SK-N-SH (cell line): ENCODE data around the gene RELN. TPM values are rescaled to one million over a fixed set of nuclear protein-coding genes. Genes with fewer than 3 reads are reported as not detected.

ENCODE experiments used
- CTCF ChIA-PET: fragments of 300-600, 350-600 bp; formaldehyde crosslinking; extraction: SDS; loops from one replicate; lab custom pipeline; 2021; lab: Yijun Ruan, JAX
- POLR2A ChIA-PET: fragments of 350-600 bp; sonication (Branson Sonifier 250); formaldehyde crosslinking; extraction: SDS; loops from one replicate; lab custom pipeline; 2020; ENCODE audit warnings: antibody characterized with exemption, inconsistent platforms; lab: Yijun Ruan, JAX
- DNase-seq: peaks from one replicate; pipeline ENCODE4 v3.0.0; 2012
- H2AFZ ChIP-seq: fragments of 200-600 bp; sonication (generic); 2 replicates; pipeline ENCODE4 v1.8.1; 2016; ENCODE audit warnings: antibody characterized with exemption, mild to moderate bottlenecking, low read depth
- H3F3A ChIP-seq: fragments of 200-600 bp; sonication (generic); replicated peaks from 2 replicates; pipeline ENCODE3; 2016; ENCODE audit warnings: antibody characterized with exemption, mild to moderate bottlenecking; ENCODE audit not compliant: insufficient read depth
- H3K27ac ChIP-seq, 2 experiments: fragments of 200-500 bp in 1 of 2; fragments of 200-600 bp in 1 of 2; sonication (Bioruptor generic) in 1 of 2; sonication (generic), shearing (Covaris generic) in 1 of 2; 2 replicates each; pipeline versions ENCODE4 v1.5.1 to v1.6.1; 2014 to 2016; ENCODE audit warnings: low read depth in 2 of 2, inconsistent platforms in 1 of 2, low read length in 1 of 2, mild to moderate bottlenecking in 1 of 2, mixed read lengths in 1 of 2
- H3K27me3 ChIP-seq: fragments of 200-600 bp; sonication (generic), shearing (Covaris generic); 2 replicates; pipeline ENCODE4 v1.6.1; 2016; ENCODE audit warnings: mixed run types; ENCODE audit not compliant: insufficient read depth
- H3K36me3 ChIP-seq, 2 experiments: fragments of 200-500 bp in 1 of 2; fragments of 200-600 bp in 1 of 2; sonication (Bioruptor generic) in 1 of 2; sonication (generic) in 1 of 2; replicated peaks in 1 of 2; 2 replicates each; pipeline versions ENCODE3 to v1.5.1; 2014 to 2016; ENCODE audit warnings: low read length in 1 of 2, mild to moderate bottlenecking in 1 of 2; ENCODE audit not compliant: insufficient read depth in 2 of 2, control insufficient read depth in 1 of 2
- H3K4me1 ChIP-seq, 2 experiments: fragments of 200-500 bp in 1 of 2; fragments of 200-600 bp in 1 of 2; sonication (Bioruptor generic) in 1 of 2; sonication (generic), shearing (Covaris generic) in 1 of 2; 2 replicates each; pipeline versions ENCODE4 v1.5.1 to v1.6.1; 2014 to 2016; ENCODE audit warnings: low read depth in 1 of 2, low read length in 1 of 2, mixed run types in 1 of 2; ENCODE audit not compliant: insufficient read depth in 2 of 2, control insufficient read depth in 1 of 2
- H3K4me2 ChIP-seq: fragments of 200-600 bp; sonication (generic), shearing (Covaris generic); 2 replicates; pipeline ENCODE4 v1.6.1; 2017; ENCODE audit warnings: mixed run types
- H3K4me3 ChIP-seq, 2 experiments: fragments of 200-500 bp in 1 of 2; fragments of 200-600 bp in 1 of 2; sonication (Bioruptor generic) in 1 of 2; sonication (generic), shearing (Covaris generic) in 1 of 2; 2 replicates each; pipeline versions ENCODE4 v1.5.1 to v1.8.1; 2014 to 2016; ENCODE audit warnings: low read depth in 2 of 2, inconsistent platforms in 1 of 2, low read length in 1 of 2, mild to moderate bottlenecking in 1 of 2, mixed read lengths in 1 of 2, moderate library complexity in 1 of 2
- H3K79me2 ChIP-seq: fragments of 200-600 bp; sonication (generic); 2 replicates; pipeline ENCODE4 v1.8.1; 2017; ENCODE audit warnings: mild to moderate bottlenecking; ENCODE audit not compliant: insufficient read depth
- H3K9ac ChIP-seq: fragments of 200-600 bp; sonication (generic); 2 replicates; pipeline ENCODE4 v1.6.1; 2017; ENCODE audit warnings: mixed run types
- H3K9me2 ChIP-seq: fragments of 200-600 bp; sonication (generic); 2 replicates; pipeline ENCODE4 v1.6.1; 2017; ENCODE audit warnings: mixed run types
- H3K9me3 ChIP-seq: fragments of 200-600 bp; sonication (generic); 2 replicates; pipeline ENCODE4 v1.6.1; 2017; ENCODE audit warnings: mixed run types, mild to moderate bottlenecking, moderate library complexity
- H4K20me1 ChIP-seq: fragments of 200-600 bp; sonication (generic); 2 replicates; pipeline ENCODE4 v1.6.1; 2017; ENCODE audit warnings: mild to moderate bottlenecking, mixed run types; ENCODE audit not compliant: insufficient read depth
- CHD2 ChIP-seq: fragments of 150-350 bp; IDR thresholded peaks from 2 replicates; pipeline ENCODE4 v1.6.1; 2018; ENCODE audit warnings: low read length; ENCODE audit not compliant: partially characterized antibody
- CTCF ChIP-seq: fragments of 200-600 bp; sonication (generic); IDR thresholded peaks from 2 replicates; pipeline ENCODE4 v1.6.1; 2017; ENCODE audit warnings: antibody characterized with exemption, mild to moderate bottlenecking, moderate library complexity
- EZH2phosphoT487 ChIP-seq: fragments of 200-600 bp; sonication (generic); IDR thresholded peaks from 2 replicates; pipeline ENCODE4 v1.6.1; 2017; ENCODE audit warnings: low read depth, mixed run types, mild to moderate bottlenecking, antibody characterized with exemption, moderate library complexity, borderline replicate concordance
- FOXJ3 ChIP-seq: sonication (generic); formaldehyde crosslinking; IDR thresholded peaks from 2 replicates; pipeline ENCODE4 v1.5.1; 2020; ENCODE audit warnings: mild to moderate bottlenecking, missing genetic modification reagents
- FOXM1 ChIP-seq: IDR thresholded peaks from 2 replicates; pipeline ENCODE4 v1.4.0; 2012; ENCODE audit warnings: low read depth, mild to moderate bottlenecking
- IRF3 ChIP-seq: fragments of 150-350 bp; IDR thresholded peaks from 2 replicates; pipeline ENCODE4 v1.6.1; 2016; ENCODE audit warnings: mild to moderate bottlenecking, low read depth, low read length
- MAX ChIP-seq: IDR thresholded peaks from 2 replicates; pipeline ENCODE4 v1.4.0; 2012; ENCODE audit warnings: low read depth
- MEF2A ChIP-seq: IDR thresholded peaks from 2 replicates; pipeline ENCODE4 v1.4.0; 2012; ENCODE audit warnings: low read depth, borderline replicate concordance
- MXI1 ChIP-seq: IDR thresholded peaks from 2 replicates; pipeline ENCODE4 v1.6.1; 2012; ENCODE audit warnings: mild to moderate bottlenecking, low read depth, low read length, improper control_type of control experiment
- POLR2AphosphoS5 ChIP-seq: IDR thresholded peaks from 2 replicates; pipeline ENCODE4 v1.6.1; 2012; ENCODE audit warnings: low read depth, low read length
- RAD21 ChIP-seq: IDR thresholded peaks from 2 replicates; pipeline ENCODE4 v1.6.1; 2012; ENCODE audit warnings: mild to moderate bottlenecking, low read length
- RFX5 ChIP-seq: IDR thresholded peaks from 2 replicates; pipeline ENCODE4 v1.6.1; 2012; ENCODE audit warnings: mild to moderate bottlenecking, improper control_type of control experiment, low read length
- RXRA ChIP-seq: IDR thresholded peaks from 2 replicates; pipeline ENCODE4 v1.4.0; 2012; ENCODE audit warnings: low read depth, mild to moderate bottlenecking, borderline replicate concordance
- USF1 ChIP-seq: IDR thresholded peaks from 2 replicates; pipeline ENCODE4 v1.4.0; 2012; ENCODE audit warnings: low read depth, borderline replicate concordance
- USF2 ChIP-seq: fragments of 150-350 bp; IDR thresholded peaks from 2 replicates; pipeline ENCODE4 v1.6.1; 2017; ENCODE audit warnings: antibody characterized with exemption, low read length, low read depth, borderline replicate concordance
- YY1 ChIP-seq: IDR thresholded peaks from 2 replicates; pipeline ENCODE4 v1.4.0; 2012; ENCODE audit warnings: low read depth, mild to moderate bottlenecking
- WGBS: methylation state at CpG from one replicate; pipeline ENCODE4 v1.1.6; 2017; ENCODE audit warnings: low lambda C conversion rate; 5-methylcytosine and 5-hydroxymethylcytosine counted together
- polyA plus RNA-seq, 3 experiments: library from polyadenylated mRNA; depleted of rRNA; stranded (reverse); fragments of >200 nt; gene quantifications; 2 replicates each; pipeline ENCODE4 v1.2.3, GENCODE V29; 2012

Gene RELN
- polyA plus RNA-seq, 1 of the 3 experiments (the other 2 are of a cell fraction), result 0.02 TPM

GRCh38 chr7:103990991-103991390 lies 1.5 kb upstream of the RELN start:
- H3K4me3 ChIP-seq, result 0 out of 4 replicates have a peak overlapping the region, but pooled peaks of 1 of the 2 experiments have one; percentile 43
- no peaks in the 10 kb centered on the region for H3K79me2 ChIP-seq
- TF ChIP-seq MAX, result no peak
- TF ChIP-seq EZH2phosphoT487, result no peak
- no peak for TF ChIP-seq CHD2
- TF ChIP-seq RAD21, result no peak
- no peak for TF ChIP-seq MXI1
- TF ChIP-seq YY1, result no peak
- TF ChIP-seq USF2, result no peak
- TF ChIP-seq FOXJ3 (CRISPR knock-in tag), result no peak
- TF ChIP-seq MEF2A, result no peak
- TF ChIP-seq IRF3, result no peak
- no peak for TF ChIP-seq RFX5
- no peak for TF ChIP-seq CTCF
- no peak for TF ChIP-seq FOXM1
- no peak for TF ChIP-seq POLR2AphosphoS5
- TF ChIP-seq RXRA, result no peak
- TF ChIP-seq USF1, result no peak
- TF ChIP-seq, all 33 proteins: peak for 0
- H3K27ac ChIP-seq, result peak overlapping the region in 1 of 2 experiments; percentile 72; a peak in 1 of 4 replicates
- POLR2A ChIA-PET, result no interaction called here
- WGBS, result 57% methylated on average over 4 of the region's 4 CpGs
- H2AFZ ChIP-seq, result no peak overlapping the region
- peak overlapping the region; percentile 76; the same call in 1 of the 2 replicates for H3K4me2 ChIP-seq
- no peaks in the 10 kb centered on the region for H3F3A ChIP-seq
- no peaks in the 10 kb centered on the region for H3K9me2 ChIP-seq
- H3K36me3 ChIP-seq, result no peaks in the 10 kb centered on the region
- DNase-seq, result peak; percentile 32
- H4K20me1 ChIP-seq, result no peaks in the 10 kb centered on the region
- H3K9ac ChIP-seq, result no peak overlapping the region
- H3K9me3 ChIP-seq, result no peaks in the 10 kb centered on the region
- H3K4me1 ChIP-seq, result peaks cover 0 to 14% of the 10 kb centered on the region in 2 experiments; a peak in 2 of 4 replicates
- H3K27me3 ChIP-seq, result peaks cover 30% of the 10 kb centered on the region
- CTCF ChIA-PET, result interaction anchor here (0.6 to 1.5 kb wide), 8 partner anchors 12 to 417 kb away, joined by 3 to 4 read pairs (median 3); no protein-coding TSS in a partner anchor
